ENCODE data around the gene SLC35F6. TPM values are rescaled to one million over a fixed set of nuclear protein-coding genes. Genes with fewer than 3 reads are reported as not detected.

Gene SLC35F6
- total and polyA plus RNA-seq, 12 donors, result 13.2 to 36.2 (median 21.3) TPM

GRCh38 chr2:26716769-26717168 is 47.3 kb upstream of the SLC35F6 start:
- H3K4me1 ChIP-seq, result peaks cover 15 to 53% (median 34%) of the 10 kb centered on the region in 9 donors
- peaks cover 0 to 4% (median 0%) of the 10 kb centered on the region in 11 donors for H3K9me3 ChIP-seq
- no peak overlapping the region for H3K4me3 ChIP-seq
- no peak for TF ChIP-seq CTCF (IDR thresholded peaks at IDR 0.05)
- no peak for ATAC-seq
- intact Hi-C loops (cut with DNase I), result no loop called here
- no peak for DNase-seq
- H3K27me3 ChIP-seq, result no peaks in the 10 kb centered on the region
- H3K36me3 ChIP-seq, result no peaks in the 10 kb centered on the region
- WGBS, 2 donors, result 93 to 95% methylated on average over 2 of the region's 2 CpGs
- H3K27ac ChIP-seq, result peak overlapping the region in 5 of 10 donors; percentile 10 to 52 (median 50)

- ATAC-seq, result no peak
Measured at GRCh38 chr2:26717362-26717761, 46.7 kb upstream of the SLC35F6 start.

GRCh38 chr2:26718949-26719686 is 45.0 kb upstream of the SLC35F6 start:
- TF ChIP-seq CTCF (IDR thresholded peaks at IDR 0.05), result no peak
- Histone ChIP-seq H3K27me3 (no peaks in the 10 kb centered on the region), H3K9me3 (peaks cover 0 to 4% (median 0%) of the 10 kb centered on the region in 11 donors), H3K4me3 (no peak overlapping the region), H3K4me1 (peaks cover 19 to 40% (median 31%) of the 10 kb centered on the region in 9 donors), H3K27ac (peak overlapping the region in 2 of 10 donors; percentile 28 to 80), H3K36me3 (no peaks in the 10 kb centered on the region)
- ATAC-seq, result no peak
- intact Hi-C loops (cut with DNase I), result no loop called here
- no peak for DNase-seq
- WGBS, 2 donors, result 85 to 86% methylated on average over 6 of the region's 6 CpGs

More at GRCh38 chr2:26717362-26717761, 46.7 kb upstream of the SLC35F6 start:
- peaks cover 0 to 4% (median 0%) of the 10 kb centered on the region in 11 donors for H3K9me3 ChIP-seq
- H3K27me3 ChIP-seq, result no peaks in the 10 kb centered on the region
- no peak for TF ChIP-seq CTCF (IDR thresholded peaks at IDR 0.05)
- DNase-seq, result no peak
- WGBS, 2 donors, result 62 to 70% methylated on average over 5 of the region's 5 CpGs
- H3K4me3 ChIP-seq, result no peak overlapping the region
- H3K27ac ChIP-seq, result peak overlapping the region in 6 of 10 donors; percentile 10 to 52 (median 50)
- intact Hi-C loops (cut with DNase I), result no loop called here
- H3K36me3 ChIP-seq, result no peaks in the 10 kb centered on the region
- peaks cover 15 to 48% (median 28%) of the 10 kb centered on the region in 9 donors for H3K4me1 ChIP-seq

- no peak for TF ChIP-seq CTCF (IDR thresholded peaks at IDR 0.05)
- Histone ChIP-seq H3K4me1 (peaks cover 20 to 50% (median 41%) of the 10 kb centered on the region in 9 donors), H3K9me3 (peaks cover 0 to 4% (median 0%) of the 10 kb centered on the region in 11 donors), H3K27me3 (no peaks in the 10 kb centered on the region), H3K27ac (peak overlapping the region in 9 of 10 donors; percentile 67 to 85 (median 80)), H3K4me3 (no peak overlapping the region), H3K36me3 (no peaks in the 10 kb centered on the region)
- intact Hi-C loops (cut with DNase I), result no loop called here
- ATAC-seq (peak; percentile 73 to 96 (median 90)), DNase-seq (peak; percentile 90 to 93)
- 23 to 28% methylated on average over 7 of the region's 7 CpGs for WGBS, 2 donors
Measured at GRCh38 chr2:26720322-26721114, 43.6 kb upstream of the SLC35F6 start.

Measured in heart right ventricle (tissue), 16 donors.